Head of caudate nucleus (tissue), 42 donors: ENCODE results near the gene CLIC5.

Experiments
- DNase-seq, 42 donors: peaks; one replicate each; pipeline versions ENCODE4 v3.0.0 to v3.0.0-alpha.2; 2020 to 2021; ENCODE audit warnings: mixed read lengths in 7 of 42
- intact Hi-C: fragments of 100-400 bp; cut with DNase I; formaldehyde crosslinking; loops from one replicate; pipeline ENCODE4 v1.15.0; 2022

CLIC5 gene

DNA sequence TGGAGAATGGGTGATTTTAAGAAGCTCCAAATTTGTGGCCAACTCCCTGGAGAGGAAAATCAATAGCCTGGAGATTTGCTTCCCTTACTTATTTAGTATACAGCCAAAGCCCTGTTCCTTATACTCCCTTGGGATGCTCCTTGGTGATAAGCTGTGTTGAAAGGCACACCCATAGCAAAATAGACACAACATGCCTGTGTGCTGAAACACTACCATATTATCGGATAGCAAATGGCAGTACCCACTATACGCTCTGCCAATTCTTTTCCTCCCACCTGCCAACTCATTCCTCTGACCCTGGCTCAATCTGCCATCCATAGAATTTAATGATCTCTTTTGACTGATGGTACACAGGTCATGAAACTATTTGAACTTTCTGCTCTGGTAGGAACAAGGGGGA lies 98.2 kb downstream of the CLIC5 start:
- DNase-seq, result no peak
- intact Hi-C loops, result no loop called here

DNA sequence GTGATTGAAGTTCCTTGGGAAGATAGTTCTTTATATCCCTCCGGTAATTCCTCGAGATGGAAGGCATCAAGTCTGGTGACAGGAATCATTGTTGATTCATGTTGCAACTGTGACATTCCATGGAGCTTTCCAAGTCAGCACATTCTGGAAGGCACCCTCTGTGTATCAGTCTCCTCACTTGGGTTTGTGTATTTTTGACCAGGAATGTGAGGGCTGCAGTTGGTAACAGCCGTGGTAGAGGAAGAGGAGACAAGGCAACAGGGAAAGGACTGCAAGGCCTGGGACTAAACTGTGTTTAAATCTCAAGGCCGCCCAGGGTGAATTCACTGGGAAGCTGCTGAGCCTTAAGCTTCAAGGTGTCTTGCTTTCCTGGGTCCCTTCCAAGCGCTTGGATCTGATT lies 99.0 kb downstream of the CLIC5 start:
- no peak for DNase-seq
- intact Hi-C loops, result no loop called here

DNA sequence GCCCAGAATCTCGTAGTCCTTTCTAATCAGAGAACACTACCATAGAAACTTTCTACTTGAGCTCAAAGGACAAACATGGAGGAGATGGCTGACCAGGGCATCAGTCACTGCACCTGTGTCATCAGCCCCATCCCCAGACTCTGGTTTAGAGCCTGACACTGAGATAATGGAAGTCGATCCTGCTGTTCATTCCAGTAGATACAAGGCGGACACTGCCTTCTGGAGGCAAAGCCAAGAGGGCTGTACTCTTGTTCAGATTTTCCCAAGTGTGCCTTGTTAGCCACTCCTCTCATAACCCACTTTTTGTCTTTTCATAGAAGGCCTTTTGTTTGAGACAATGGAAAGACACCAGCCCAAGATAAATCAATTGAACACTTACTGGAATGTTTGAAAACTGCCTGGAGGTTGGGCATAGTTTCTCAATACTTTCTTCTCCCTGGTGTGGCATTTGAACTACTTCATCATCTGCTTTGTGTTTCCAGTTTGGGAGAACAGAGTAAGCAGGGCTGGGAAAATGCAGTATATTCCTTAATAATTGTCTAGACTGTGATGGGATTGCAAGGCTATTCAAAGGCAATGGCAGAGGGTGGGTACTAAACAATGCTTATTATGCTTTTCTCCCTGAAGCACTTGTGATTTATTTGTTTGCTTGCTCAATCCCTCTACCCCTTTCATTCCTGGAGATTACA lies 99.7 kb downstream of the CLIC5 start:
- intact Hi-C loops, result no loop called here
- DNase-seq, result no peak

DNA sequence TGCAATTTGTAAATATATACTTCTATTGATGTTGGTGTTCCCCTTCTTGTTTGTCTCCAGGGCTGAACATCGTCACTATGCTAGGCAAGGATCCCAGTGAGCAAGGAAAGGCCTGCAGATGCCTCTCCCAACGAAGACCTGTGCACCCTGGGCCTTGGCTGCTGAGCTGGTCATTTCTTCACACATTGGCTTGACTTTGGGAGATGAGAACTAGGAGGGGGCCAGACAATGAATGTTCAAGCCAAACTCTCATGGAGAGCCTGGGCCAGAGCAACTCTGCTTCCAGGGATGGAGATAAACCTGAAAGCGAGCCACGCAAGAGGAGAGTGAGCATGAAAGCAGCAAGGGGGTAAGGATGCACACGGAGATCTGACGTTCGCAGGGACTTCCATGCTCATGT lies 104.0 kb downstream of the CLIC5 start:
- intact Hi-C loops, result no loop called here
- no peak for DNase-seq

DNA sequence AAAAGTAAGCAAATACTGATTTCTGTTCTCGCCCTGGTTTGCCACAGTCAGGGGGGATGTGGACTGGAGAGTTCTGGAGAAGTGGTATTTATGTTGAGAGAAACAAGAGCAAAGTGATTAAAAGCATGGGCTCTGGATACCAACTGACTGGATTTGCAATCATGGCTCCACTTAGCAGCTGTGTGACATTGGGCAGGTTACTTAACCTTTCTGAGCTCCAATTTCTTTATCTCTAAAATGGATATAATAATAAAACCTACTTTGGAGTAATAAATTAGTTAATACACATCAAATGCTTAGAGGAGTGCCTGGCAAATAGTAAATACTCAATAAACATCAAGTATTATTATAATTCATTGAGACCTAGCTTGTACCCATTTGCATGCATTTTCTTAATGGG lies 111.7 kb downstream of the CLIC5 start:
- DNase-seq, result no peak
- intact Hi-C loops, result no loop called here

DNA sequence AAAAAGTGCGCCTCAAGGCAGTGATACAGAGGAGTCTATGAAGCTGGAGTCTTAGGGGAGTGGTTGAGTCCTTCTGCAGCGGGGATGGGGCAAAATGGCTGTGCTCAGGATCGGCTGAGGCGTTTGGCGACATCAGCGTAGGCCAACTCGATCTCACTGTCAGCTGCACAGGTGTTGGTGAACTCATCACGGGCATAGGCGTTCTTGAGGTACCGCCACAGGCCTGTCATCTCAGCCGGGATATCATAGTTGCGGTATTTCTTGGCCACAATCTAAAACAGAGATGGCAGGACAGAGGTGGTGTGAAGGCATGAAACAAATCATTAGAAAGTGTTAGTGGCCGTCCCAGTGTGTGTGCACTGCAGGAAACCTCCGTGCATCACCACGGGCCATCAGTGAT lies 112.7 kb downstream of the CLIC5 start:
- intact Hi-C loops, result no loop called here
- no peak for DNase-seq

DNA sequence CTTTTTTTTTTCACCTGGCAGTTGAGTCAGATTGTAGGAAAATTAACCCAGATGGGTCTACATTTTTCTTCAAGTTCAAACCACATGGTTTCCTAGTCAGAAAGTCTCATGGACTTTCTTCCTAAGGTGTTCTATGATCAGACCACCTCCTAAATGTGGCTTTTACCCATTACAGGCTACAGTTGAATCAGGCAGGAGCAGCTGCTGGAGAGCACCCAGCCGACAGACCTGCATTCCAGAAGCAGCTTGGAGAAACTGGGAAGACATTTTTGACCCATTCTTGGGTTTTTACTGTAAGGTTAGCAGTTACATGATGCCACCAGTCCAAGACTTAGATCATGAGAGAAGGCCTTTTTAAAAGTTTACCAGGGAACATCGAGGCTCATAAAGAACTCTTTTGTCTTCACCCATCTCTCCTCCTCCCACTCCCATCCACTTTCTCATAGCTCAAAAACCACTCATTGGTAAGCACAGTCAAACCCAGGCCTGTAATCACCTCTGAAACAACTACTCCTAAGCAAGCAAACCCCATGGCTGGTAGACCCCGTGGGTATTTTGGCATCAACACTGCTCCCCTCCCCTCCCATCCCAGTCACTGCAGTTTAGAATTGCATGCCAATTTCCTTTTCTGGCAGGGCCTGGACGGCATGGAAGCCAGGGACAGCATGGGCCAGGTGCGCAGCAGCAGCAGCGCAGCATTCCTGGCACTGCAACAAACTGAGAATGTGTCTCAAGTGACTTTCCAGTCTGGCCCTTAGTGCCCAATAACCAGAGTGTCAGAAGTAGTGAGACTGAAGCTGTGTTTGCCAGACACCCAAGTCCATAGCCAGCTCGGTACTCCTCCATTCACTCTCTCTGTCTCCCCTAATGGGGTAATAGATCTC lies 113.7 kb downstream of the CLIC5 start:
- no peak for DNase-seq
- intact Hi-C loops, result no loop called here

DNA sequence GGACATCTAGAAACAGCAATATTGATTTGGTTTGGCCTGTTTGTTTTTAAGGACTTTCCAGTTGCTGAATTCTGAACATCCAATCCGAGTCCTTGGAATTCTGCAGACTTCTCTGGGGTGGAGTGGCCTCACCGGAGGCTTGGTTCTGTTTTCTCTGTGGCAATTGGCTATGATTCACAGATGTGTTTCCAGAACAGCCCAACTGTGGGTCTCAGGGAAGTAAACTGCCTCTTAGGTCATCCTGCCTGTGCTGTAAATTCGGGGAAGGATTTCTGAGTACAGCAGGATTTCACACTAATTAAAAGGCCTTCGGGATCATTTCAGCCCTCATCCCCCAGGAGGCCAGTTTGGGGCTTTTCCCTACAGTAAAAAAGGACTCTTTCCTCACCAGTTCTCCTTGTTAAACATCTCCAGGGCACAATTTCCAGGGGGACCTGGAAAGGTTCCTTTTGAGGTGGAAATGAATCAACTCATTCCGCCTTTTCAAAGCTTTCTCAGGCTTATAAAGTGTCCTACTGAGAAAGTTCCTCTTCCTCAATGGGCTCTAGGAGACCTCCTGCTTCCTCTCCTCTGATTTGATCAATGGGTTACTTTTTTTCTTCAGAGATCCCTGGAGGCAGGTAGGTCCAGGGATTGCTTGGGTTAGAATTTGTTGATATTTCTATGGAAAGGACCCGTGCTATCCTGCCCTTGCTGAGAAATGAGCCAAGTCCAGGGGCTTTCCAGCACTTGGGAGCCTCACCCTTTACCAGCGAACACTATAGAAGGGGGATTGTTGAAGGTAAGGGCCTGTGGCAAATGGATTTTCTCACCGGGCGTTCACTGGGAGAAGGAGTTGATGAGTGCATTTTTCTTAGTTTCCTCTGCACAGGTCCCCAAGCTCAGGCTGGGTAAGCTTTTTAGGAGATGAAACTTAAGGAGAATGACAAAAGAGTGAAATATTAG lies 114.6 kb downstream of the CLIC5 start:
- DNase-seq, result no peak
- intact Hi-C loops, result no loop called here

DNA sequence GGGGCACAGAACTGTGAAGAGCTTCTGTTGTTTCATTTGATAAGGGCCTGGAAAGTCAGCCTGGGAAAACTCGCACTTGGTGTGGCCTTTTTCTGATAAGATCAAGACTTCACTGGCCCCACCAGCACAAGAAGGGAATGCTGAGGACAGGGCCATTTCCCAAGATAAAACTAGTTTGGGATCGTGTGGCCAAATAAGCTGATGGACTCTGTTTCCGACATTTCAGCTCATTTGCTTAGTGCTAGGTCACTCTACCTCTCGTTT lies 116.0 kb downstream of the CLIC5 start:
- intact Hi-C loops, result no loop called here
- DNase-seq, result no peak

DNA sequence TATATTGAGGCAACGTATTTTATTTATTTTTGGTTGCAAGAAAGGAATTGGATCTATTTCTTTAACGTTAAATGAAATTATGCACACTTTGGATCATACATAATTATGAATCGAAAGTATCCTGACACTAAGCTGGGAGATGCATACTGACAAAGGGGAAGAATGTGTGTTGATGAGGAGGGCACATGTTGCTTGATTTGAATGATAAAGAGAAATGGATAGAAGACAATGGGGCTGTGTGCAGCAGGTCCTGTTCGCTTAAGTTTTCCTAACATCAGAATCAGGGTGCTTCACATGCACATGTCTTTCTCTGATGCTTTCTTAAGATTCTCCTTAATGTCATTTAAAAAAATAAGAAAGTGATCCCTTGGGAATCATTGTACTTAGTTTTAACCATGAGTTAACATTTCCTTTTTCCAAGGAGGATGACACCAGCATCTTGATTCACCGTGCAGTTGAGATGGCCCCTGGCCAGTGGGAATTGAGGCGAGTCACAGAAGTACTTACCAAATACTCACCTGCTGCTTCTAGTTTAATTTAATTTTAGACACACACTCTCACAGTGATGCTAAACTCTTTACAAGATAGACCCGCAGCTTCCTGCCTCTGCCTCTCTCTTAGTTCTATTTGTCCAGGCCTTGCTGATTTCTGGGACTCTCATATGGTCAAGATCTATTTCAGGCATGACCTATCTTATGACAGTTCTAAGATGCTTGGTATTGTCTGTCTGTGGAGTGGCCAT lies 116.5 kb downstream of the CLIC5 start:
- DNase-seq, result no peak
- intact Hi-C loops, result no loop called here

DNA sequence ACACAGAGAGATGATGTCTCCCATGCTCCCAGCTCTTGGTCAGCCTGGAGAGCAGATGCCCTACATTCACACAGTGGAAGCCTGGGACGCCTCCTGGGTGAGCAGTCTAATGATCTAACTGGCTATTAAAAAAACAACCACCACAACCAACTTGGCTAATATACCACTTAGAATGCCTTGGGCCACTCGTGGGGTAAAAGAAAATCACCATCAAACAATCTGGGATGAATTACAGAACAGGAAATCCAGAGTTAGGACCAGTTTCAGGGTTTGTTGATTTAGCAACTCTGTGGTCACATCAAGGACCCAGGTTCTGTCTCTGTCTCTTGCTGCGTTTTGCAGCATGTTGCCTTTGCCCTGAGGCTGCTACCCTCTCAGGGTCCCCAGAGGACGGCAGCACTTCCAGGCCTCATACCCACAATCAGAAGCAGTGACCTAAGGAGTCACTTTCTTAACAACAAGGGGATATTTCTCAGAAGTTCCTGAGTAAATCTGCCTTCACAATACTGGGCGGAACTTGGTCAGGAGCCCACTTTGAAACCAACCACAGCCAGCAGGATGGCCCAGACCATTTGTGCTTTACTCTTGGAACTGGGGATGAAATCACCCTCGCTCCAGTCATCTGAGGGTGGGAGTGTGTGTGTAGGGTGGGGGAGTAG lies 118.7 kb downstream of the CLIC5 start:
- intact Hi-C loops, result no loop called here
- peak in 1 of 42 donors; percentile 30 for DNase-seq

DNA sequence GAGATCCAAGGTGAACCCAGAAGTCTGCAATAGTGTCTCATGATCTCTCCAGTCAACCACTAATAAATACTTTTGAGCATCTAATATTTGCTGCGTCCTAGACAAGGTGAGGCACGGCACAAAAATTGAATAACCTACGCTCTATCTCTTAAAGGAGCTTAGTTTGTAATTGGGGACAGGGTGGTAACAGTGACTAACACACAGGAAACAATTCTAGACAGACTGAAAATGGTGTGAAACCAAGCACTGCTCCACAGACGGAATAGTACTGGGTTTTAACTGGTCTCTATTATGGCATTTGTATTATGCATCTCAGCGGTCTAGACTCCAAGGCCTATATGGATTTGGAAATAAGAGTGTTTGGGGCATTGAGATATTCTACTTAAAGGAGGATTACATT lies 120.1 kb downstream of the CLIC5 start:
- intact Hi-C loops, result no loop called here
- no peak for DNase-seq

DNA sequence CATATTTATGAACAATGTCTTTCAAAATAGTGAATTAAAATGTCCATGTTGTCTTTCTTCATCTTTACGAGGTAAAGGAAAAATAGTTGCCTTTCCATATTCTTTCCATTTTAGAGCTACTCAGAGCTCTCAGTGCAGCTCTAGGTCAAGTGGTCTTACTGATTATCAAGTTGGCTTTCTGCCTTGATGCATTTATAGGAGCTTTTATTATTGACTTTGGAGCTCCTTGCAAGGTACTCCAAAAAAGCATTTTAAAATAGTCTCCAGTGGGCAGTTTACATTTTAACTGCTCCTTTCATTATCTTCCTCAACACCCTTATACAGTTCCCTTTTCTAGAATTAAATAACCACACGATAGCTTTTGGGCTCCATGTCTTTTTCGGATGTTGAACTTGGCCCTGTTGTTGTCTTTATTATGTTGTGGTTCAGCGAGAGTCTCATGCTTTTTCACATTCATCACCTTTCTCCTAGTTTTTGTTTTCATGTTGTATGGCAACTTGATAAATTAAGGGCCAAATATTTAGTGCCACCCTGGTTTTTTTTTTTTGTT lies 122.9 kb downstream of the CLIC5 start:
- DNase-seq, result no peak
- intact Hi-C loops, result no loop called here

DNA sequence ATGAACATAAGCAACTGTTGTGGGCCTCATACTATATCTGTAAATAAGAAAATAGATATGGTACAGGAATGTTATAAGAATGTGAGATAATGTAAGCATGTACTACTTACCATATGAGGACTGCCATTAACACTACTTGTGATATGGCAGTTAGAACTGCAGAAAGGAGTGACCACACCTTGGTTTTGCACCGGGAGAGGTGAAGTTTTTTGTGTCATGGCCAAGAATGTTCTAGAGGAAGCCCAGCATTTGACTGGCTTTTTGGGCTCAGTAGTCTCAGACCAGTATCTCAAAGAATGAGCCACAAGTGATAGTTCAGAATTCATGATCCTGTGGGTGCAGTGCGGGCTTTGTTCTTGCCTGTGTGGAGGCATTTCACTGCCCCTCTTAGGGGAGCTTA lies 123.5 kb downstream of the CLIC5 start:
- intact Hi-C loops, result no loop called here
- DNase-seq, result no peak

DNA sequence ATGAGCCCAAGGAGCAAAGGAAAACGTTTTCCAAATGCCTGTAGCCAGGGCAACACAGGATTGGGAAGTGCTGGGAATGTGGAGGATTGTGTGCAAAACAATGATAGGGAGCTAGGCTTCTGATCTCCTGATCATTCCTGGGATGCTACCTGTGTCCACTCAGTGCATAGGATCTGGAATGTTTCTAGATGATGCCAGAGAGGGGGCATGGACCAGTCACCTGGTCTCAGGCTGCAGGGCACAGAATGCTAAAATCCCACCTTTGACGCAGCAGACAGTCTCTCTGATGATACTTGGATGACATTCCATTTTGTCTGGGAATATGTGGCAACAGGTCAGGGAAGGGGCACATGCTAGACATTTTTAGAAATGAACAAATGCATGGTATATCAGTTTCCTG lies 128.9 kb downstream of the CLIC5 start:
- intact Hi-C loops, result no loop called here

DNA sequence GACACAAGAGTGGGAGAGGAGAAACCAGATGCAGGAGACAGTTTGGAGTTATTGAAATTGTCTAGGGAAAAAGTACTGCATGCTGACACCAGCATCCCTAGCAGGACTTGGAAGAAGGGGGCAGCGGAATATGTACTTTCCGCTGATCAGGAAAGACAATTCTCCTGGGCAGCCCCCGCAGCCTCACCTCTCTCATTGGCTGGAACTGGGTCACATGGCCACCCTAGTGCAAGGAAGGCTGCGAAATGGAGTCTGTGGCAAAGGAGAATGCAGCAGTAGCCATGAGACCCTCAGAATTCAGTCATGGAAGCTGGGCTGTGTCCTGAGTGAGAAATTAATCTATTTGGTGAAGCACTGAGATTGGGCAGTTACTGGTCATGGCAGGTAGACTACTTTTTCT lies 131.3 kb downstream of the CLIC5 start:
- DNase-seq, result no peak
- intact Hi-C loops, result no loop called here

More for the DNA sequence above, 128.9 kb downstream of the CLIC5 start:
- DNase-seq, result no peak

DNA sequence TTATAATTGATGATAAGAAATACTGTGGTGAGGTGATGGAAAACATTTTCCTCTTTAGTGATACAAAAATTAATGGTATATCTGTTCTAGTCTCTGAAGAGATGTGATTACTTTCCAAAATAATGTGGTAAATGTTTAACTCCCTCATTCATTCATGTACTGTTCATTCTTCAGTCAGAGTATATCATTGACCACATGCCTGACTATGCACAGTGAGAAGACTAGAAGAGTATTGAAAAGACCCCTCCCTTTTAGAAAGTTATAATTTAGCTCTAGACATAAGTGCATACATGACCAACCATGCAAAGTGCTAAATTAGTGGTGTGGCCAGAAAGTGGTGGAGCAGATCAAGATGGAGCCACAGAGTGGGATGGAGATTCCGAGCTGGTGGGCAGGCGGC lies 133.0 kb downstream of the CLIC5 start:
- intact Hi-C loops, result no loop called here
- no peak for DNase-seq

DNA sequence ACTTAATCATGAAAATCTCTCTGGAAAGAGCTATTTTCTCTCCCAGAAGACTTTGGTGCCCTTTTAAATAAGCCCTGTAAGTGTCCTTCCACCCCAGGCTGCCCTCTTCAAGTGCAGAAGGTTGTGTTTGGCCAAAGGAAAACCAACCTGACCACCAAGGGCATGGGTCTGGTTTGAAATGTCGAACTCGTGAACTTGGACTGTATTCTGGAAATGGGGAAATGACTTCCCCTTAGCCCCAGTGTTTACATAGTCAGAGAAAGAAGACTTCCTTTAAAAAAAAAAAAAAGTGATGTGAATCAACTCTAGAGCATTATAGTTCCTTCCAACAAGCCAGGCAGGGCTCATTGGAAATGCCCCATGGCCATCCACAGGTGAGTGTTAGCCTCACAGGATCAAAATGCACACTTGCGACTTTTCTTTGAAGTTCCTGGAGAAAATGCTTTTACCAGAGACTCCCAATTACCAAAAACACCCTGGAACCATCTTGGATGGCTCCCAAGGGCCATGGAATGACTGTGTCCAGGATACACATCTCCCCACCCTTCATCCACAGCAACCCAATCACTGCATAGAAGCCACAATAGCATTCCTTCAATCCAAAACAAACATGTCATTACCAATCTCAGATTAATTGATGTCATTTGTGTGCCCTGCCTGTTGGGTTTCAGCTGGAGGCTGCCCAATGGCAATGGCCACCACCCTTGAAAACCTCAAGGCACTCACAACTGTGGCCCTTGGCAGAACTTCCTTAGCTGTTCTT lies 133.8 kb downstream of the CLIC5 start:
- intact Hi-C loops, result no loop called here
- DNase-seq, result no peak
